GM21528 (cell line): ENCODE data around the gene OR1J1.

Source experiments
- ATAC-seq: cut with Tn5 transposase; IDR thresholded peaks from one replicate; pipeline ENCODE4 v1.9.1; 2021; ENCODE audit warnings: mild to moderate bottlenecking, moderate library complexity; ENCODE audit not compliant: unreplicated experiment, low FRiP score

OR1J1 gene, protein sequence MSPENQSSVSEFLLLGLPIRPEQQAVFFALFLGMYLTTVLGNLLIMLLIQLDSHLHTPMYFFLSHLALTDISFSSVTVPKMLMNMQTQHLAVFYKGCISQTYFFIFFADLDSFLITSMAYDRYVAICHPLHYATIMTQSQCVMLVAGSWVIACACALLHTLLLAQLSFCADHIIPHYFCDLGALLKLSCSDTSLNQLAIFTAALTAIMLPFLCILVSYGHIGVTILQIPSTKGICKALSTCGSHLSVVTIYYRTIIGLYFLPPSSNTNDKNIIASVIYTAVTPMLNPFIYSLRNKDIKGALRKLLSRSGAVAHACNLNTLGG

DNA sequence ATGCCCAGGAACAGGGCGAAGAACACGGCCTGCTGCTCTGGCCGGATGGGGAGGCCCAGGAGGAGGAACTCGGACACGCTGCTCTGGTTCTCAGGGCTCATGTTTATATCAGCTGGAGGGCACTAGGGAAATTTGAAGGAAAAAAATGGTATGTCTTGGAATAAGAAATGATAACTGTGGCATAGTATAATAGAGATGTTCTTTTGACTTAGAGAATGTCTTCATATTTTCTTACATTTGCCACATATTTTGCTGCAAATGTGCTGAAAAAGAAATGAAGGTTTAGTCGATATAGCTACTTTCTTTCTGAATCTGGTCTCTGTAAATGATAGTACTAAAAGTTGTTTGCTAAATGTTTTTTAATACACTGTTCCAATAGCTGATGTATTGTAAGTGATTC is at the start of gene OR1J1:
TSS of gene OR1J1 (minus strand) at position 101 of the 400 bp plus-strand sequence. CDS start at position 101, 0 bp downstream.
- ATAC-seq: no peak

DNA sequence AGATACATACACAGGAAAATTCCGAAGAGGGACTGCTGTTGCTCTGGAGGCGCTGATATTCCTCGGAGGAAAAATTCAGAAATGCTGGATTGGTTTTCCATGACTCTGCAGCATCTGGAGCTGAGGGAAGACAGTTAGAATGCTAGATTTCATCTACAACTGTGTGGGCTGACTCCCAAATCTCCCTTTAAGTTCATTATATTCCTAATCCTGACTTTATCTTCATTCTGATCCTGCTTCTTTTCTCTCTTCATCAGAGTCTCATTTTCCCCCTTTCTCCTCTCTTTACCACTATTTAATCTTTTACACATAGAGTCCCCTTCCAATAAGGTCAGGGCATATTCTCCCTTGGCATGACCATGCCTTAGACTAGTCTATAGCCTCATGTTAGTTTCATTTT is 49.5 kb upstream of the OR1J1 start, which contains the start of gene OR1N1:
TSS of gene OR1N1 (minus strand) at position 101 of the 400 bp plus-strand sequence. CDS start at position 101, 0 bp downstream.
- ATAC-seq: no peak

DNA sequence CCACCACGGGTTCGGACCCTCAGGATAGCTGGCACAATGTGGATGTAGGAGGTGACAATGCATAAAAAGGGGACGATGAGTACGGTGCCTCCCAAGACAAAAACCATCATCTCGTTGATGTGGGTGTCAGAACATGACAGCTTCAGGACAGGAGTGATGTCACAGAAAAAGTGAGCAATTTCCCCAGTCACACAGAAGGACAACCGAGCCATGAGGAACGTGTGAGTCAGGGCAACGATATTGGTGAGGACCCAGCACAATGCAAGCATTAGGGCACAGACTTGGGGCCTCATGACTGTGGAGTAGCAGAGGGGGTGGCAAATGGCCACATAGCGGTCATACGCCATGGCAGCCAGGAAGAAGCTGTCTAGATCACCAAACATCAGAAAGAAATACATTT is 48.9 kb upstream of the OR1J1 start:
- no peak for ATAC-seq

DNA sequence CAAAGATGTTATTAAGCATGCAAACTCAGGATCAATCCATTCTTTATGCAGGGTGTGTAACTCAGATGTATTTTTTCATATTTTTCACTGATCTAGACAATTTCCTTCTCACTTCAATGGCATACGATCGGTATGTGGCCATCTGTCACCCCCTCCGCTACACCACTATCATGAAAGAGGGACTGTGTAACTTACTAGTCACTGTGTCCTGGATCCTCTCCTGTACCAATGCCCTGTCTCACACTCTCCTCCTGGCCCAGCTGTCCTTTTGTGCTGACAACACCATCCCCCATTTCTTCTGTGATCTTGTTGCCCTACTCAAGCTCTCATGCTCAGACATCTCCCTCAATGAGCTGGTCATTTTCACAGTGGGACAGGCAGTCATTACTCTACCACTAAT is 41.6 kb upstream of the OR1J1 start:
- ATAC-seq: no peak

DNA sequence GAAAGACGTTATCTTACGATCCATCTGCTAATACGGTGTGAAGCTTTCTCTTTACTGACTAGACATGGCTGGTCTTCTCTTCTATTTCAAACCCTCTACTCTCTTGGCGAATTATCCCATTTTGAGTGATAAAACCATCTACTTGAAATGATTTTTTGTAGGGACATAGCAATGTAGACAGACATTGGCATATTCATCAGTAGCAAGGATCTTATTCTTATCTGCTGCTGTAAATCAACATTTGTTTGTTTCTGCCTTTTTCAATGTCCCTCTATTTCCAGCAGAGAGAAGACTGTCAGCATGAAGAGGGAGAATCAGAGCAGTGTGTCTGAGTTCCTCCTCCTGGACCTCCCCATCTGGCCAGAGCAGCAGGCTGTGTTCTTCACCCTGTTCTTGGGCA is 41.1 kb upstream of the OR1J1 start, which contains the start of gene OR1J4:
TSS of gene OR1J4 (plus strand) at position 301 of the 400 bp plus-strand sequence. CDS start at position 301, 0 bp downstream.
- ATAC-seq: no peak

DNA sequence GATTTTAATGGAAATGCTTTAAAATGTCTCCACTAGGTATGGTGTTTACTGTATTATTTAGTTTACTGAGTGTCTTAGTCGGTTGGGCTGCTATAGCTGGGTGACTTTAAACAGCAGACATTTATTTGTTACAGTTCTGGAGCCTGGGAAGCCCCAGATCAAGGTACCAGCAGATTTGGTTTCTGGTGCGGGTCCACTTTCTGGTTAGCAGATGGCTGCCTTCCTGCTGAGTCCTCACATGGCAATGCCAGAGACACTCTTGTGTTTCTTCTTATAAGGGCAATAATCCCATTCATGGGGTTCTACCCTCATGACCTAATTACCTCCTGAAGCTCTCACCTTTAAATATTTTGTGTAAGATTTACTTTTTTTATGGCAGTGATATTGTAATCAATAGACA is 40.5 kb upstream of the OR1J1 start:
- ATAC-seq: no peak

DNA sequence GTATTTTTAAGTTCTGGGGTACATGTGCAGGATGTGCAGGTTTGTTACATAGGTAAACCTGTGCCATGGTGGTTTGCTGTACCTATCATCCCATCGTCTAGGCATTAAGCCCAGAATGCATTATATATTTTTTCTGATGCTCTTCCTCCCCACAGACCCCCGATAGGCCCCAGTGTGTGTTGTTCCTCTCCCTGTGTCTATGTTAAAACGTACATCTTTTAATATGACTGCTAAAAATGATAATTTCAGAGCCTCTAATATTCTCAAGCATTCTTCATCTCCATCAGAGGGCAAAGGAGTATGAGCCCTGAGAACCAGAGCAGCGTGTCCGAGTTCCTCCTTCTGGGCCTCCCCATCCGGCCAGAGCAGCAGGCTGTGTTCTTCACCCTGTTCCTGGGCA is 32.8 kb upstream of the OR1J1 start, which contains the start of gene OR1J2:
TSS of gene OR1J2 (plus strand) at position 301 of the 400 bp plus-strand sequence. CDS start at position 301, 0 bp downstream.
- no peak for ATAC-seq

DNA sequence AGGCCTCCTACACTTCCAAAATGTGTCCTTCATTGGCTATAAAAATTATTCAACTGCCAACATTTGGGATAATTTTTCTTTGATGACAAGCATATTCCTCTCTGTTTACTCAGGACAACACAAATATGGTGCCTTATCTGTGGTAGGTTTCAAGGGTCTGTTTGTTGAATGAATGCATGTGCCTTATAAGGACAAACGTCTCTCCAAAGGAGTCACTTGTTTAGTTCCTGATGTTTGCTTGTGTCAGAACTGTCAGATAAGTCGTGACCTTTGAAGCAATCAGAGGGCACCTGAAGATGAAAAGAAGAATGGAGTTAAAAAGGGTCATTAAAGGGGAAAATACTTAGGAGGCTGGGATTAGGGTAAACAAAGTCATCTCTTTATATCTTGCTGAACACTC is 29.2 kb upstream of the OR1J1 start:
- no peak for ATAC-seq

DNA sequence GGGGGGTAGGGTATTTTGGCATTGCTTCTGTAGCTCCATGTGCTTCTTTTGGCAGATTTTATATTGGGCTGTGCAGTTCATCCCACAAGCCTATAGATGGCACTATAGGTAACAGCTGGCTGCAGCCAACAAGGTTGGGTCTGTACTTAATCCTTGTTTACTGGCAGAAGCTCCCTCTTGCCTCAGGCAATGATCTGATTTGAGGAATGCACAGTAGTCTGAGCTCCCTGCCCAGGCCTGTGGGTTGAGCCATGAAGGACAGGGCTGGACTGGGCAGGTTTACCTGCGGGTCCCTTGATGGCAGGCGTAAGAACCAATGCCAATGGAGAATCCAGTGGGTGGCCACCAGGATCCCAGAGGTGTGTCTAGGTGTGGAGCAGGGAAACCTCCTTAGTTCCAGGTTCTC is 21.2 kb upstream of the OR1J1 start:
- no peak for ATAC-seq

DNA sequence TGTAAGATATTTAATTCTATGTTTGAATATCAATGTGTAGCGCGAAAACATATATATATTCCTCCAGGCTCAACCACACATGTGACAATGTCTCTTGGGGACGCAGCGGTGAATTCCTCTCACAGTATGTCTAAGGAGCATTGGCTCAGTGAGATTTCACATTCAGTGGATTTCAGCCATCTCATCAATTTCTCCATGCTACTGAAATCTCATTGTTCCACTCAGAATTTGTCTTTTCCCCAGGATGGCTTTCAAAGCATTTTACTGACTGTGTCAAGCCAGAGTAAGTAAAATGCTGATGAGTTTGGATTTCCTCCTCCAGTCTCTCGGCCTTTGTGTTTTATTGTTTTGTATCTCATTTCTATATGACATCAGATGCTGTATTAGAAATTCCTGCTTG is 1.3 kb upstream of the OR1J1 start:
- ATAC-seq: no peak

DNA sequence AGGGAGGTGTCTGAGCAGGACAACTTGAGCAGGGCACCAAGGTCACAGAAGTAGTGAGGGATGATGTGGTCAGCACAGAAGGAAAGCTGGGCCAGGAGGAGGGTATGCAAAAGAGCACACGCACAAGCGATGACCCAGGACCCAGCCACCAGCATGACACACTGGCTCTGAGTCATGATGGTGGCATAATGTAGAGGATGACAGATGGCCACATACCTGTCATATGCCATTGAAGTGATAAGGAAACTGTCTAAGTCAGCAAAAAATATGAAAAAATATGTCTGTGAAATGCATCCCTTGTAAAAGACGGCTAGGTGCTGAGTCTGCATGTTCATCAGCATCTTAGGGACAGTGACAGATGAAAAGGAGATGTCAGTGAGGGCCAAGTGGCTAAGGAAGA is 380 bp downstream of the OR1J1 start:
- no peak for ATAC-seq

DNA sequence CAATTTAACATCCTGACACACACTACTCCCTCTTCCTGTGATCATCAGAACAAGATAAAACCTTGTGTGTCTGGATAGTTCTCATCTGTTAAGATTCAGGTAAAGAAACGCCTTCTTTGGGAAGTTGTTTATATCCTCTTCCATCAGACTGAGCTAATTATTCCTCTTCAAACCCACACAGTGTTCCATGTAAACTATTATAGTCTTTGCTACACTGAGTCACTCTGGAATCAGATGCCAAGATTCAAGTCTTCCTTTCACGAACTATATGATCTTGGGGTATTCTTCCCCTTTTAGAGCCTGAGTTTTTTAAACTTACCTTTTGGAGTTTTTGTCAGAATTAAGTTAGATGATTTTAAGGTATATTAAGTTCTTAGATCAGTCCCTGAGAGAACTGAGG is 2.0 kb downstream of the OR1J1 start:
- no peak for ATAC-seq

DNA sequence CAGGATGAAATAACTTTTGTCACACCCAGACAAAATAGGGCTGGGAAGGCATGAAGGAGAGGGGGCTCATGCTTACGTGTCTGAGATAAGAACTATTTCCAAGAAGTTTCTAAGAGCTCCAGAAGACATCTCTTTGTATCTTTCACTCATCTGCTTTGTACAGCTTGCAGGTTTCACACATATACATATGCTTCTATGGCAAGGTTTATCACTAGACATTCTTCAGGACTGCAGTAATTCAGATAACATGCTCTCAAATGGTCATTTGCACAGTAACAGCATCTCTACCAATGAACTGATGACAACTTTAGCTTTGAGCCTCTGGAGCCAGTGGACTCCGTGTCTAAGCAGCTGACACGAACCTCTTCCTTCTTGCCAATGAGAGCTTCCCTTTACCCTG is 3.2 kb downstream of the OR1J1 start:
- no peak for ATAC-seq

DNA sequence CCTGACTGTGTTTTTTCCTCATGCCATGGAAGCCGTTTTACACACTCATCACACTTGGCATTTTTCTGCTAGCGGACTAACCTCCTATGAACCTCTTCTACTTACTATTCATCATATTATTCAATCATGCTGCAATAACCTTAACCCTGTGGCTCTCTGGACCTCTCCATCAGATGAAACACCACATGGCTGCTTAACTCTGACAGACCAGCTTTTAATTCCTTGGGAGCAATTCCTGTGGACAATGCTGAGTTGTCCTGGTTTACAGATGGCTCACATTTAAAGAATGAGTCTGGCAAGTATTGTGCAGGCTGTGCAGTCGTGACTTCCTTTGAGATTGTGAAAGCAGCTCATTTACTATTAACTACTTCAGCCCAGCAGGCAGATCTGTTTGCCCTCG is 9.0 kb downstream of the OR1J1 start:
- no peak for ATAC-seq

DNA sequence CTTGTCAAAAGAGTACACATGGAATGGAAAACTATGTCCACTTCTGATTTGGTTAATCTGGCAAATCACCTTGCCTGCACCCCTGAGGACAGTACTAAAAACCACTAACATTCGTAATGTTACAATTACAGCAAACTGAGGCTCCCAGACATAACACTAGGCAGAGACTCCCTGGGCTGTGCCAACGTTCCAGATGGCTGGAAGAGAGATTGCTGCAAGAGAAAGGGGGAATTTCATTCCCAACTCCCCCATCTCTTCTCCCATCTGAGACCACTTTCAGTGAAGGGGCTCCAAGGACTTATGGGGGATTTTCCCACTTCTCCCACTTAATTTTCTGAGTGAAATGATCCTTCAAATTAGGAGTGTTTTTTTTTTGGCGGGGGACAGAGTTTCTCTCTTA is 11.3 kb downstream of the OR1J1 start:
- no peak for ATAC-seq

DNA sequence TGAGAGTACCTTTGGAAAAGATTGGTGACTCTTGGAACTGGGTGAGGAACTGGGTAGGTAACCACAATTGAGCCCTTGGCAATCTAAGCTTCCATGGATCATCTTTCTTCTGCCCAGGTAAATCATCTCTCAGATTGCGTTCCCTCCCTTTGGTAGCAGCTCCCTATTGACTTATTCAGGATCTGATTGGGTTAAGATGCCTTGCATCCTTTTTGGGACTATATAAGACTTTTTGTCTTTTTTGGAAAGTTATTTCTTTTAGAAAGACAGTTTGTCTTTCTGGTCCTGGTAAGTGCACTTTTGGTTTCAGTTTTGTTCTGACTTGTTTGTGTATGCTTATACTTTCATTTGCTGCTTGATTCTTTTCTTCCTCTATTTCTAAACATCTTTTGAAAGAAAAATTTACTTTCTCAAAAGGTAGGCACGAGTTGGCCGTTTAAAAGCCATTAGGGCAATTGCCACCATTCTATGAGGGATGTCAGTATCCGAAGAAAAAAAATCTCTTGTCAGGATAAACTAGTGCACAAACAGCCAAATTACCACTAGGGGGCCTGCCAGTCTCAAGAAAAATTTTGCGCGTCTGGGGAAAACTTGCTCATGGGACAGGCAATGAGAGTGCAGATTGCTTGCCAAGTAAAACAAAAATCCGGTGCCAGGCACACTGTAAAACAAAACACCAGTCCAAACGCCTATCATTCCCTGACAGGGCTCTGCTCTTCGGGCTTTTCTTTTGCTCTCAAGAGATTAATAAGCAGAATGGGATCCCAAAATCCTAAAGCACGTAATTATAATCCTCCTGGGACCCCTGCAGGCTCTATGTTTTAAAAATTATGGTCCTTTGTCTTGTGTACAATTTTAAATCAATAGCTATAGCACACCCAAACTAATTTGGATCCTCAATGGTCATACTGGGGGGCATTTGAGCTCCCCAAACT is 12.8 kb downstream of the OR1J1 start:
- peak; percentile 84 for ATAC-seq

DNA sequence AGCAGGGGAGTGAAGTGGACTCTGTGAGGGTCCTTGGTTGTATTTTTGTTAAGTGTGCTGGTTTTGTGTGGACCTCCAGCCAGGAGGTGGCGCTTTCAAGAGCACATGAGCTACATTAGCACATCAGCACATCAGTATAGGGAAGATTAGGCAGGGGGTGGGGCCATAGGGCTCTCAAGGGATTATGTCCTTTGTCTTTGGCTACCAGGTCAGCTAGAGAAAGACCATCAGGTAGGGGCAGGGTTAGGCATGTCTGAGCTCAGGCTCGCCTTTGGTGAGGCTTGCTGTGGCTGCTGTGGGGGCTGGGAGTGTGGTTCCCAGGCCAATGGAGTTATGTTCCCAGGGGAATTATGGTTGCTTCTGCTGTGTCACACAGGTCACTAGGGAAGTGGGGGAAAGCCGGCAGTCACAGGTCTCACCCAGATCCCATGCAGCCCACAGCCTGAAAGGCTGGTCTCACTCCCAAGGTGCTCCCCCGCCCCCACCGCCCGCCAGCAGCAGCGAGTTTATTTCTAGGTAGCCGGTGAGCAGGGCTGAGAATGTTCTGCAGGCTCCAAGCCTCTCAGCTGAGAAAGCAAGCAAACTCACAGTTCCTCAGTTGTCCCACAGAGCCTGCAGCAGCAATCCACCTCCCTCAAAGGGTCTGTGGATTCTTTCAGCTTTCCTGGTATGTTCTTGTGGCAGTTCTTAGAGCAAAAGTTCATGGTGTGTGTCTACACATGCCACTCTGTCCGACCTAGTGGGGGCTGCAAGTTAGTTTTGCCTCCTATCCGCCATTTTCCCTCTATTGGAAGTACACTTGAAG is 13.7 kb downstream of the OR1J1 start:
- ATAC-seq: no peak

DNA sequence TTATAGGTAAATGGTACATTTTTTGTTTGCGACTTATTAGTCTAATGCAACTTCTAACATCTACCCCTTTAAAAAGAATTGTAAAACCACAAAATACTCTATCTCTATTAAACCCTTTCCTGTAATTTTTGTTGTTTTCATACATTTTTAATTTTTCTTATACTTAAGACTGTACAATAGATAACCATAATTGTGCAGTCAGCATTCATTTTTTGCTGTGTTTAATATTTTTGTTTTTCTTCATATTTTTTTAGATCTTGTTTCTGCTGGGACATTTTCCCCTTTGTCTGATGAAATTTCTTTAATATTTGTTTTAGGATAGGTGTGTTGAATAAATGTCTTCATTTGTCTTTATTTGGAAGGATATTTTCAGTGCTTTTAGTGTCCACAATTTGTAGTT is 19.9 kb downstream of the OR1J1 start:
- no peak for ATAC-seq

DNA sequence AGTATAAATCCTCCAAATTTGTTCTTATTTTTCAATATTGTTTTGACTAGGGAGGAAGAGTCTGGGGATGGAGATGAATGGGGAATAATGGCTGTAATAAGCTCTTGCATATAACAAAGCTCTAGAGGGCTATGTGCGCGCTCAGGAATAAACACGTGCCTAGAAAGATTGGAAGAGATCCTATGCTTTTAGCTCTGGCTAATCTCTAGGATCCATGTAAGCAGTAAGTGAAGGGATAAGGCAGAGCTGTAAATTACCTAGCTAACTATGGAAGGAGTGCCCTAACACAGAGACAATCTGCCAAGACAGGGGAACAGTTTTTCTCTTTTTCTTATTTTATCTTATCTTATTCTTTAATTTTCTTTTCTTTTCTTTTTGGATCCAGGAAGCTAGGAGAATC is 21.6 kb downstream of the OR1J1 start:
- ATAC-seq: no peak

DNA sequence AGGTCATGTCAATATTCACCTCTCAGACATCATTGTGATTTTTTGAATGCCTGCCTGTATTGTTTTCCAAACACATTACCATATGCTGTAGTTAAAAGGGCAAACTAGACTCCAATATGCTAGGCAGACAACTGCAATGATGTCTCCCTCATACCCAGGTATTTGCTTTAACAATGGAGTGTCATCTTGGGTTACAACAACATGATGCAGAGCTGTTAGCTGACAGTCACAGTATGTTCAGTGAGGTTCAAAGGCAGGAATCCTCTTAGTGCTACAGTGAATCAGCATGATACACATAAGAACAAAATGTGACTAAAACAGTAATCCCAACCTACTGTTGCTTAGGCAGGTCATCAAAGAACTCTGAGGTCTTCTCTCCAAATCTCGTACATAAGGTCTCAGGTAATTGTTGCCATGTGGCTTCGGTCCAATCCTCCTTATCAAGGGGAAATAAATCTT is 24.0 kb downstream of the OR1J1 start:
- no peak for ATAC-seq
